ENCODE measurements around the gene KCTD10. TPM values are rescaled to one million over a fixed set of nuclear protein-coding genes. Genes with fewer than 3 reads are reported as not detected.

The KCTD10 gene
- total and polyA plus RNA-seq, 2 of the 13 experiments (the other 11 are each of a cell fraction or from before 2014, with no cell fraction given), result 6.9 to 25.4 TPM

DNA sequence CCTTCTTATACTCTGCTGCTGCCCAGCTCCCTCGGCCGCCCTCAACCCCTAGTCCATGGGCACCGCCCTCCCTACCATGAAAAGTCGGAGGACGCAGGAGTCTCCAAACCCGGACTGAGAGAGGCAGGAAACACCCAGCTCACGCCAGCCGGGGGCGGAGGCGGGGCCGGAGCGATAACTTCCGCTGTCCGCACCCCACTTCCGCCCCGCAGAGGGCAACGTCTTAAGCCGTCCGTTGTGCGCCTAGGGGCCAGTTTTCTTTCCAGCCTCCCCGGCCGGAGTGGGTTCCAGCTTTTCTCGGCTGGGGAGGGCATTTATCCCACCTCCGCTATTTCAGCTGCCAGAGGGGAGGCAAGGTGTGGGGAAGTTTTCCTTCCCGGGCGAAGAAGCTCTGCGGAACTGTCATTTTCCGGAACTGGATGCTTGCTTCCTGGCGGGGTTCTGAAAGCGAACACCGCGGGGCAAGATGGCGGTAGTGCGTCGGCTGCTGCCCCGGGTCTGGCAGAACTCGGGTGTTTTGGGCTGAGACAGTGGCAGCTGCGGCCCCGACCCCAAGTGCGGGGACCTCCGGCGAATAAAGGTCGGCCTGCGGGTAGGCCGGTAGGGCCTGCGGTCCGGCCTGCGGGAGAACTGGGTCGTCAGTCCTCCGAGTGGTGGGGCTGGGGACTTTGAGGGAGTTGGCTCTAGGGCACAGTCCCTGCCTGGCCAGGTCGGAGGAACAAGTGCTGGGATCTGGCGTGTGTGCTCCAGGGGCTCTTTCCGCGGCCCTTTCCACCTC, at the start of gene KCTD10, which contains the start of gene UBE3B (continued):
- TF ChIP-seq SALL2 (CRISPR knock-in tag; IDR thresholded peaks at IDR 0.05), result peak; percentile 81
- no peak for TF ChIP-seq RAD51 (IDR thresholded peaks at IDR 0.05; ENCODE audit: borderline replicate concordance)
- TF ChIP-seq, protein P1, sequence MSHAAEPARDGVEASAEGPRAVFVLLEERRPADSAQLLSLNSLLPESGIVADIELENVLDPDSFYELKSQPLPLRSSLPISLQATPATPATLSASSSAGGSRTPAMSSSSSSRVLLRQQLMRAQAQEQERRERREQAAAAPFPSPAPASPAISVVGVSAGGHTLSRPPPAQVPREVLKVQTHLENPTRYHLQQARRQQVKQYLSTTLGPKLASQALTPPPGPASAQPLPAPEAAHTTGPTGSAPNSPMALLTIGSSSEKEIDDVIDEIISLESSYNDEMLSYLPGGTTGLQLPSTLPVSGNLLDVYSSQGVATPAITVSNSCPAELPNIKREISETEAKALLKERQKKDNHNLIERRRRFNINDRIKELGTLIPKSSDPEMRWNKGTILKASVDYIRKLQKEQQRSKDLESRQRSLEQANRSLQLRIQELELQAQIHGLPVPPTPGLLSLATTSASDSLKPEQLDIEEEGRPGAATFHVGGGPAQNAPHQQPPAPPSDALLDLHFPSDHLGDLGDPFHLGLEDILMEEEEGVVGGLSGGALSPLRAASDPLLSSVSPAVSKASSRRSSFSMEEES (CRISPR knock-in tag; IDR thresholded peaks at IDR 0.05), result peak; percentile 12
- peak; percentile 28; the same call in 1 of the 2 replicates for TF ChIP-seq ZNF3 (CRISPR knock-in tag; IDR thresholded peaks at IDR 0.05)
- TF ChIP-seq ZNF614 (CRISPR knock-in tag; IDR thresholded peaks at IDR 0.05; ENCODE audit: borderline replicate concordance), result peak; percentile 65; the same call in 1 of the 2 replicates
- TF ChIP-seq, protein P2, sequence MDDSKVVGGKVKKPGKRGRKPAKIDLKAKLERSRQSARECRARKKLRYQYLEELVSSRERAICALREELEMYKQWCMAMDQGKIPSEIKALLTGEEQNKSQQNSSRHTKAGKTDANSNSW (CRISPR knock-in tag; IDR thresholded peaks at IDR 0.05; ENCODE audit: borderline replicate concordance), result 0 out of 2 replicates have a peak, but pooled peaks have one; percentile 39
- TF ChIP-seq ZNF782 (CRISPR knock-in tag; IDR thresholded peaks at IDR 0.05; ENCODE audit: borderline replicate concordance), result peak; percentile 77; the same call in 1 of the 2 replicates
- TF ChIP-seq GTF3A (CRISPR knock-in tag; conservative IDR thresholded peaks at IDR 0.05), result 0 out of 2 replicates have a peak, but pooled peaks have one; percentile 60
- TF ChIP-seq, protein P3, sequence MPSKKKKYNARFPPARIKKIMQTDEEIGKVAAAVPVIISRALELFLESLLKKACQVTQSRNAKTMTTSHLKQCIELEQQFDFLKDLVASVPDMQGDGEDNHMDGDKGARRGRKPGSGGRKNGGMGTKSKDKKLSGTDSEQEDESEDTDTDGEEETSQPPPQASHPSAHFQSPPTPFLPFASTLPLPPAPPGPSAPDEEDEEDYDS (CRISPR knock-in tag; IDR thresholded peaks at IDR 0.05), result peak; percentile 25; the same call in 1 of the 2 replicates
- TF ChIP-seq GABPB1 (CRISPR knock-in tag; IDR thresholded peaks at IDR 0.05), result peak; percentile 98
- TF ChIP-seq RBAK (CRISPR knock-in tag; IDR thresholded peaks at IDR 0.05), result no peak
- TF ChIP-seq, protein P4, sequence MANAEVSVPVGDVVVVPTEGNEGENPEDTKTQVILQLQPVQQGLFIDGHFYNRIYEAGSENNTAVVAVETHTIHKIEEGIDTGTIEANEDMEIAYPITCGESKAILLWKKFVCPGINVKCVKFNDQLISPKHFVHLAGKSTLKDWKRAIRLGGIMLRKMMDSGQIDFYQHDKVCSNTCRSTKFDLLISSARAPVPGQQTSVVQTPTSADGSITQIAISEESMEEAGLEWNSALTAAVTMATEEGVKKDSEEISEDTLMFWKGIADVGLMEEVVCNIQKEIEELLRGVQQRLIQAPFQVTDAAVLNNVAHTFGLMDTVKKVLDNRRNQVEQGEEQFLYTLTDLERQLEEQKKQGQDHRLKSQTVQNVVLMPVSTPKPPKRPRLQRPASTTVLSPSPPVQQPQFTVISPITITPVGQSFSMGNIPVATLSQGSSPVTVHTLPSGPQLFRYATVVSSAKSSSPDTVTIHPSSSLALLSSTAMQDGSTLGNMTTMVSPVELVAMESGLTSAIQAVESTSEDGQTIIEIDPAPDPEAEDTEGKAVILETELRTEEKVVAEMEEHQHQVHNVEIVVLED (CRISPR knock-in tag; IDR thresholded peaks at IDR 0.05; ENCODE audit: borderline replicate concordance), result peak; percentile 74
- TF ChIP-seq, protein P5, sequence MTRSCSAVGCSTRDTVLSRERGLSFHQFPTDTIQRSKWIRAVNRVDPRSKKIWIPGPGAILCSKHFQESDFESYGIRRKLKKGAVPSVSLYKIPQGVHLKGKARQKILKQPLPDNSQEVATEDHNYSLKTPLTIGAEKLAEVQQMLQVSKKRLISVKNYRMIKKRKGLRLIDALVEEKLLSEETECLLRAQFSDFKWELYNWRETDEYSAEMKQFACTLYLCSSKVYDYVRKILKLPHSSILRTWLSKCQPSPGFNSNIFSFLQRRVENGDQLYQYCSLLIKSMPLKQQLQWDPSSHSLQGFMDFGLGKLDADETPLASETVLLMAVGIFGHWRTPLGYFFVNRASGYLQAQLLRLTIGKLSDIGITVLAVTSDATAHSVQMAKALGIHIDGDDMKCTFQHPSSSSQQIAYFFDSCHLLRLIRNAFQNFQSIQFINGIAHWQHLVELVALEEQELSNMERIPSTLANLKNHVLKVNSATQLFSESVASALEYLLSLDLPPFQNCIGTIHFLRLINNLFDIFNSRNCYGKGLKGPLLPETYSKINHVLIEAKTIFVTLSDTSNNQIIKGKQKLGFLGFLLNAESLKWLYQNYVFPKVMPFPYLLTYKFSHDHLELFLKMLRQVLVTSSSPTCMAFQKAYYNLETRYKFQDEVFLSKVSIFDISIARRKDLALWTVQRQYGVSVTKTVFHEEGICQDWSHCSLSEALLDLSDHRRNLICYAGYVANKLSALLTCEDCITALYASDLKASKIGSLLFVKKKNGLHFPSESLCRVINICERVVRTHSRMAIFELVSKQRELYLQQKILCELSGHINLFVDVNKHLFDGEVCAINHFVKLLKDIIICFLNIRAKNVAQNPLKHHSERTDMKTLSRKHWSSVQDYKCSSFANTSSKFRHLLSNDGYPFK (CRISPR knock-in tag; IDR thresholded peaks at IDR 0.05; ENCODE audit: borderline replicate concordance), result peak; percentile 79; the same call in 1 of the 2 replicates
- peak; percentile 67; the same call in 1 of the 2 replicates for TF ChIP-seq ZNF552 (CRISPR knock-in tag; IDR thresholded peaks at IDR 0.05; ENCODE audit: borderline replicate concordance)
- no peak for TF ChIP-seq ZNF616 (CRISPR knock-in tag; IDR thresholded peaks at IDR 0.05; ENCODE audit: low read depth)
- peak; percentile 67 for TF ChIP-seq HNRNPLL (IDR thresholded peaks at IDR 0.05; ENCODE audit: low read depth, low read length, poor library complexity, severe bottlenecking)
- peak; percentile 82 for TF ChIP-seq SRSF1 (optimal IDR thresholded peaks at IDR 0.05; ENCODE audit: low read depth, low read length)
- TF ChIP-seq SRF (IDR thresholded peaks at IDR 0.05; ENCODE audit: low read depth, low read length), result no peak
- TF ChIP-seq POLR2A (IDR thresholded peaks at IDR 0.05; ENCODE audit: insufficient read depth in 1 of 2, low read depth in 2 of 2, low read length in 2 of 2), result peak; percentile 67 to 71
- TF ChIP-seq, protein P6, sequence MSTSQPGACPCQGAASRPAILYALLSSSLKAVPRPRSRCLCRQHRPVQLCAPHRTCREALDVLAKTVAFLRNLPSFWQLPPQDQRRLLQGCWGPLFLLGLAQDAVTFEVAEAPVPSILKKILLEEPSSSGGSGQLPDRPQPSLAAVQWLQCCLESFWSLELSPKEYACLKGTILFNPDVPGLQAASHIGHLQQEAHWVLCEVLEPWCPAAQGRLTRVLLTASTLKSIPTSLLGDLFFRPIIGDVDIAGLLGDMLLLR (CRISPR knock-in tag; IDR thresholded peaks at IDR 0.05), result peak; percentile 67; the same call in 1 of the 2 replicates

Data from HepG2 (cell line).